ENCODE measurements around the gene C1orf167. TPM values are rescaled to one million over a fixed set of nuclear protein-coding genes. Genes with fewer than 3 reads are reported as not detected.

Gene C1orf167
- polyA plus RNA-seq, 3 donors = 0.05 TPM; not detected in 2

Other genes with a start within 250 kb of the C1orf167 start
- under 1 TPM in 1 of 3 donors, not detected in 2; 0.08 TPM for gene FBXO2, start 107.8 kb upstream of the C1orf167 start, polyA plus RNA-seq
- gene FBXO44, start 107.3 kb upstream of the C1orf167 start, polyA plus RNA-seq = 10 to 100 TPM in 1 of 3 donors, 1 to 10 TPM in 2; 1.5 to 17.8 (median 2.0) TPM
- 10 to 100 TPM; 28.5 to 45.9 (median 45.7) TPM for gene FBXO6, start 98.0 kb upstream of the C1orf167 start, polyA plus RNA-seq
- gene MAD2L2, start 81.0 kb upstream of the C1orf167 start, polyA plus RNA-seq = 10 to 100 TPM; 50.4 to 71.3 (median 57.8) TPM
- under 1 TPM; 0.14 to 0.27 (median 0.18) TPM for gene DRAXIN, start 70.5 kb upstream of the C1orf167 start, polyA plus RNA-seq
- 100 to 1,000 TPM; 420 to 938 (median 842) TPM for gene AGTRAP, start 26.1 kb upstream of the C1orf167 start, polyA plus RNA-seq
- 10 to 100 TPM in 1 of 3 donors, 1 to 10 TPM in 2; 4.5 to 41.9 (median 8.5) TPM for gene MTHFR, start 43.8 kb downstream of the C1orf167 start, polyA plus RNA-seq
- 10 to 100 TPM in 1 of 3 donors, 1 to 10 TPM in 2; 3.8 to 37.1 (median 4.2) TPM for gene CLCN6, start 44.0 kb downstream of the C1orf167 start, polyA plus RNA-seq
- not detected for gene NPPA, start 85.6 kb downstream of the C1orf167 start, polyA plus RNA-seq
- gene NPPB, start 96.8 kb downstream of the C1orf167 start, polyA plus RNA-seq = not detected
- 10 to 100 TPM; 31.7 to 74.0 (median 54.0) TPM for gene KIAA2013, start 164.2 kb downstream of the C1orf167 start, polyA plus RNA-seq
- 10 to 100 TPM; 44.5 to 53.4 (median 53.1) TPM for gene PLOD1, start 172.5 kb downstream of the C1orf167 start, polyA plus RNA-seq
- gene MFN2, start 218.3 kb downstream of the C1orf167 start, polyA plus RNA-seq = 10 to 100 TPM; 26.3 to 35.8 (median 30.3) TPM

Measured in CD14-positive monocyte (primary cell).